ENCODE results near the gene SEC14L2. TPM values are rescaled to one million over a fixed set of nuclear protein-coding genes. Genes with fewer than 3 reads are reported as not detected.
"Not testable (repeated sequence)": the region's sequence is repeated elsewhere in the genome, so short reads cannot be mapped to it uniquely, and the experiment has no call there.

The SEC14L2 gene
- total RNA-seq, 4 donors from 2014 or later, result 3.0 to 5.1 (median 4.2) TPM

DNA sequence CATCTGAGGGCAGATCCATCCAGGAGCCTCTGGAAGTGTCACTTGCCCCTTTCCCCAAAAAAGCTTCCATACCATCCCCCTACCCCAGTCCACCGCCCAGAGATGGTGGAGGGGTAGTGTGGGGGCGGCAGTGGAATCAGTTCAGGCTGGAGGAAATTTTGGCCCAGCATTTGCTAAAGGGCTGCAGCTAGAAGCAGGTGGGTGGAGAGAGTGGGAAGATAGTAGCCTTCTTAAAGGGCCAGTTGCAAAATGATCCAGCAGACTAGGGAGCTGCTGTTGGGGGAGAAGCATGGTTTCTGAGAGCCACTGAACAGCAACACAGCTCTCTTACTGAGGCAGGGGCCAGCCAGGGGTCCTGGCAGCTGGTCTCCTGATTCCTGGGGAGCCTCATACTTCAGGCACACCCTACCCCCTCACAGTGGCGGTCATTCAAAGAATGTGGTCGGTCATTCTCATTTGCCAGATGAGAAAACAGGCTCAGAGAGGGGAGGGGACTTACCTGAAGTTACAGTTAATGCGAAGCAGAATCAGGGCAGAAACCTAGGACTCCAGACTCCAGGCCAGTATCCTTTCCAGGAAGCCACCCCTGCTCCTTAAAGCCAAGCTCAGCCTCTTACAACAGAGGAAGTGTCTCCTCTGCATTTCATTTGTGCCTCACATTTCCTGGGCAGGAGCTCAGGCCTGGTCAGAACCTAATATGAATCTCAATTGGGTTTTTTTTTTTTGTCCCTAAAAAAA is 5.4 kb downstream of the SEC14L2 start:
- Histone ChIP-seq H3K27me3 (peaks cover 9 to 11% (median 10%) of the 10 kb centered on the region in 3 donors), H3K9me3 (no peaks in the 10 kb centered on the region), H3K36me3 (peaks cover 0 to 3% of the 10 kb centered on the region in 2 donors), H3K4me1 (peaks cover 0 to 4% of the 10 kb centered on the region in 2 donors), H3K27ac (no peak overlapping the region), H3K4me3 (no peak overlapping the region)
- in situ Hi-C loops (cut with MboI; ENCODE audit: low sequenced_read_pairs in 4 of 4), result no loop called here
- TF ChIP-seq POLR2A (IDR thresholded peaks at IDR 0.05), result no peak
- TF ChIP-seq, protein P1, sequence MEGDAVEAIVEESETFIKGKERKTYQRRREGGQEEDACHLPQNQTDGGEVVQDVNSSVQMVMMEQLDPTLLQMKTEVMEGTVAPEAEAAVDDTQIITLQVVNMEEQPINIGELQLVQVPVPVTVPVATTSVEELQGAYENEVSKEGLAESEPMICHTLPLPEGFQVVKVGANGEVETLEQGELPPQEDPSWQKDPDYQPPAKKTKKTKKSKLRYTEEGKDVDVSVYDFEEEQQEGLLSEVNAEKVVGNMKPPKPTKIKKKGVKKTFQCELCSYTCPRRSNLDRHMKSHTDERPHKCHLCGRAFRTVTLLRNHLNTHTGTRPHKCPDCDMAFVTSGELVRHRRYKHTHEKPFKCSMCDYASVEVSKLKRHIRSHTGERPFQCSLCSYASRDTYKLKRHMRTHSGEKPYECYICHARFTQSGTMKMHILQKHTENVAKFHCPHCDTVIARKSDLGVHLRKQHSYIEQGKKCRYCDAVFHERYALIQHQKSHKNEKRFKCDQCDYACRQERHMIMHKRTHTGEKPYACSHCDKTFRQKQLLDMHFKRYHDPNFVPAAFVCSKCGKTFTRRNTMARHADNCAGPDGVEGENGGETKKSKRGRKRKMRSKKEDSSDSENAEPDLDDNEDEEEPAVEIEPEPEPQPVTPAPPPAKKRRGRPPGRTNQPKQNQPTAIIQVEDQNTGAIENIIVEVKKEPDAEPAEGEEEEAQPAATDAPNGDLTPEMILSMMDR (IDR thresholded peaks at IDR 0.05 in 4 of 5, conservative IDR thresholded peaks at IDR 0.05 in 1 of 5), result no peak
- intact Hi-C loops (cut with DNase I; ENCODE audit: low total_unique reads), result no loop called here
- DNase-seq (no peak), ATAC-seq (no peak)

DNA sequence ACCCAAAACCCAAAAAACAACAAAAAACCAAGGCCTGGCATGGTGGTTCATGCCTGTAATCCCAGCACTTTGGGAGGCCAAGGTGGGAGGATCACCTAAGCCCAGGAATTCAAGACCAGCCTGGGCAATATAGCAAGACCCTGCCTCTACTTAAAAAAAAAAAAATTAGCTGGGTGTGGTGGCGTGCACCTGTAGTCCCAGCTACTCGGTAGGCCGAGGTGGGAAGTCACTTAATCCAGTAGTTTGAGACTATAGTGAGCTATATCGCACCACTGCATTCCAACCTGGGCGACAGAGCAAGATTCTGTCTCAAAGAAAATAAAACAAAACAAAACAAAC is 5.9 kb downstream of the SEC14L2 start:
- H3K9me3 ChIP-seq; in situ Hi-C loops (cut with MboI; ENCODE audit: low sequenced_read_pairs in 4 of 4); DNase-seq; H3K4me3 ChIP-seq; H3K27ac ChIP-seq; H3K27me3 ChIP-seq; intact Hi-C loops (cut with DNase I; ENCODE audit: low total_unique reads); H3K4me1 ChIP-seq; ATAC-seq; H3K36me3 ChIP-seq: not testable (repeated sequence)

DNA sequence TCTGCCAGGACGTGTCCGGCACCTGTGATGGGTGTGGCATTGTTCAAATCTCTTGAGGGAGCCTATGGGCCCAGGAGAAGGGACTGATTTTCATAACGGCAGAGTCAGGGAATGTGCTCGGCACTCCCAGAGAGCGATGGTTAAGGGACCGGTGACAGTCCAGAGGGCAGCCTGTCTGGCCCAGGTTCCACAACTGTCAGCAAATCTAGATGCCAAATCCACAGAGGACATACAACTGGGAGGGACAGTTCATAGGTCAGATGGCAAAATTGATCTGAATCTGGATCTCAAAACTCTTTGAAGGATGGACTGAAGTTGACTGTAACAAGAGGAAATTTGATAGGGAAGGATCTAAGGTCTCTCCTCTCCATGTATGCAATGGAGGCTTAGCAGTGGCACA is 7.5 kb downstream of the SEC14L2 start:
- H3K4me1 ChIP-seq, result peaks cover 0 to 10% of the 10 kb centered on the region in 2 donors
- TF ChIP-seq, protein P1 (IDR thresholded peaks at IDR 0.05 in 4 of 5, conservative IDR thresholded peaks at IDR 0.05 in 1 of 5), result no peak
- no peak for TF ChIP-seq POLR2A (IDR thresholded peaks at IDR 0.05)
- no peaks in the 10 kb centered on the region for H3K27me3 ChIP-seq
- in situ Hi-C loops (cut with MboI; ENCODE audit: low sequenced_read_pairs in 4 of 4) (no loop called here), intact Hi-C loops (cut with DNase I; ENCODE audit: low total_unique reads) (no loop called here)
- H3K9me3 ChIP-seq, result no peaks in the 10 kb centered on the region
- ATAC-seq, result no peak
- no peak overlapping the region for H3K27ac ChIP-seq
- H3K4me3 ChIP-seq, result no peak overlapping the region
- H3K36me3 ChIP-seq, result peaks cover 0 to 13% of the 10 kb centered on the region in 2 donors
- DNase-seq, result no peak

DNA sequence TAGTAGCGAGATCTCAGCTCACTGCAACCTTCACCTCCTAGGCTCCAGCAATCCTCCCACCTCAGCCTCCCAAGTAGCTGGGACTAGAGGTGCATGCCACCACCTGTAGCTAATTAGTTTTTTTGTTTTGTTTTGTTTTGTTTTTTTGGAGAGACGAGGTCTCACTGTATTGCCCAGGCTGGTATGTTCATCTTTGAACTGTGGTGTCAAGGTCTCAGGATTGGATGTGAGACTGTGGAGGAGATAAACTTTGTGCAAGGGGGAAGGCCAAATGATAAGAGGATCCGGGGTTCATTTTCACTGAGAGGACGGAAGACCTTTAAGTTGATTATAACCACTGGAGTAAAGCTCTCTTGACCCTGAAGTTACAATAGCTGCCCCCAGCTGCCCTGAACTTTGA is 8.9 kb downstream of the SEC14L2 start:
- Histone ChIP-seq H3K27ac (no peak overlapping the region), H3K4me3 (no peak overlapping the region), H3K9me3 (no peaks in the 10 kb centered on the region), H3K4me1 (peaks cover 0 to 10% of the 10 kb centered on the region in 2 donors), H3K27me3 (no peaks in the 10 kb centered on the region), H3K36me3 (peaks cover 0 to 15% of the 10 kb centered on the region in 2 donors)
- in situ Hi-C loops (cut with MboI; ENCODE audit: low sequenced_read_pairs in 4 of 4), result no loop called here
- intact Hi-C loops (cut with DNase I; ENCODE audit: low total_unique reads), result no loop called here
- no peak for TF ChIP-seq POLR2A (IDR thresholded peaks at IDR 0.05)
- TF ChIP-seq, protein P1 (IDR thresholded peaks at IDR 0.05 in 4 of 5, conservative IDR thresholded peaks at IDR 0.05 in 1 of 5), result no peak
- no peak for DNase-seq
- ATAC-seq, result no peak

DNA sequence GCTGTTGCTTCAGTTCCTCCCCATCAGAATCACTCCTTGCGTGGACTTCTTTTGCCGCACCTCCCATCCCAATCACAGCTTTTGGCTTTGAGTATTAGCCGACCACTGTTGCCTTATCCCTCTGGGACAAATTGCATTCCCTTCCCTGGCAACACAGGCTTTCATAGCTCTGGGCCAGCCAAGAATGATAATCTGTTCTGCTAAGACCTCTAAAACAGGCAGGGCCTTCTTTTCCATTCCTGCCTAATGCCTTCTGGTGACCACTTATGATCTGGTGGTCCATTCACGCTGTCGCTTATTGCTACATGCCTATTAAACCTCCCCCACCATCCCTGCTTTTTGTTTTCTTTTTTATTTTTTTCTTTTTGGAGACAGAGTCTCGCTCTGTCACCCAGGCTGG is 9.6 kb downstream of the SEC14L2 start:
- Histone ChIP-seq H3K4me3 (no peak overlapping the region), H3K27ac (no peak overlapping the region), H3K9me3 (no peaks in the 10 kb centered on the region), H3K27me3 (no peaks in the 10 kb centered on the region), H3K4me1 (peaks cover 0 to 10% of the 10 kb centered on the region in 2 donors), H3K36me3 (peaks cover 0 to 15% of the 10 kb centered on the region in 2 donors)
- no peak for DNase-seq
- intact Hi-C loops (cut with DNase I; ENCODE audit: low total_unique reads) (no loop called here), in situ Hi-C loops (cut with MboI; ENCODE audit: low sequenced_read_pairs in 4 of 4) (no loop called here)
- ATAC-seq, result no peak
- no peak for TF ChIP-seq POLR2A (IDR thresholded peaks at IDR 0.05)
